Muscle layer of duodenum (tissue), 2 donors: Measurements from ENCODE around the gene TARBP1.
A peak's percentile ranks its signal among the peaks of the same experiment; 100 is the strongest.
"Not testable (repeated sequence)": the region's sequence is repeated elsewhere in the genome, so short reads cannot be mapped to it uniquely, and the experiment has no call there.

ENCODE experiments used
- H3K27ac ChIP-seq: one replicate; pipeline ENCODE4 v1.7.0; 2013; ENCODE audit warnings: mild to moderate bottlenecking, low read length
- H3K27me3 ChIP-seq: one replicate; pipeline ENCODE4 v1.7.0; 2013; ENCODE audit warnings: low read depth, mild to moderate bottlenecking, control low read depth, low read length
- H3K36me3 ChIP-seq, 2 donors: one replicate each; pipeline ENCODE4 v1.7.0; 2013; ENCODE audit warnings: low read length in 2 of 2, control low read depth in 1 of 2, mild to moderate bottlenecking in 1 of 2; ENCODE audit not compliant: insufficient read depth in 2 of 2, control insufficient read depth in 1 of 2
- H3K4me1 ChIP-seq, 2 donors: one replicate each; pipeline ENCODE4 v1.7.0; 2013; ENCODE audit warnings: low read length in 2 of 2, mild to moderate bottlenecking in 2 of 2, control low read depth in 1 of 2, moderate library complexity in 1 of 2; ENCODE audit not compliant: insufficient read depth in 2 of 2, control insufficient read depth in 1 of 2
- H3K4me3 ChIP-seq, 2 donors: one replicate each; pipeline ENCODE4 v1.7.0; 2013; ENCODE audit warnings: low read length in 2 of 2, low read depth in 1 of 2, mild to moderate bottlenecking in 1 of 2
- H3K9me3 ChIP-seq, 2 donors: one replicate each; pipeline ENCODE4 v1.7.0; 2013; ENCODE audit warnings: low read length in 2 of 2, control low read depth in 1 of 2, mild to moderate bottlenecking in 1 of 2; ENCODE audit not compliant: control insufficient read depth in 1 of 2
- donor health status: healthy.

Gene TARBP1

GRCh38 chr1:234399515-234399914 lies 79.5 kb downstream of the TARBP1 start:
- not testable (repeated sequence) for H3K9me3 ChIP-seq, H3K27me3 ChIP-seq, H3K27ac ChIP-seq, H3K4me1 ChIP-seq, H3K4me3 ChIP-seq, H3K36me3 ChIP-seq

- no peak overlapping the region for H3K27ac ChIP-seq
Measured at GRCh38 chr1:234398849-234399381, 80.1 kb downstream of the TARBP1 start.

GRCh38 chr1:234397732-234398131 lies 81.2 kb downstream of the TARBP1 start:
- Histone ChIP-seq H3K9me3 (no peaks in the 10 kb centered on the region), H3K27me3 (no peaks in the 10 kb centered on the region), H3K4me1 (peaks cover 4% of the 10 kb centered on the region in 2 donors), H3K4me3 (no peak overlapping the region), H3K27ac (no peak overlapping the region), H3K36me3 (peaks cover 4 to 5% of the 10 kb centered on the region in 2 donors)

More at GRCh38 chr1:234398849-234399381, 80.1 kb downstream of the TARBP1 start:
- Histone ChIP-seq H3K9me3 (no peaks in the 10 kb centered on the region), H3K36me3 (peaks cover 4 to 5% of the 10 kb centered on the region in 2 donors), H3K4me1 (peaks cover 4% of the 10 kb centered on the region in 2 donors), H3K4me3 (peak overlapping the region in 1 of 2 donors; percentile 30), H3K27me3 (no peaks in the 10 kb centered on the region)

- H3K4me3 ChIP-seq: no peak overlapping the region
- no peak overlapping the region for H3K27ac ChIP-seq
- H3K9me3 ChIP-seq: no peaks in the 10 kb centered on the region
- H3K4me1 ChIP-seq: peaks cover 4% of the 10 kb centered on the region in 2 donors
- H3K36me3 ChIP-seq: peaks cover 7 to 10% of the 10 kb centered on the region in 2 donors
- no peaks in the 10 kb centered on the region for H3K27me3 ChIP-seq
Measured at GRCh38 chr1:234396871-234397270, 82.1 kb downstream of the TARBP1 start.

GRCh38 chr1:234396092-234396491 lies 82.9 kb downstream of the TARBP1 start:
- Histone ChIP-seq H3K4me3 (no peak overlapping the region), H3K27ac (no peak overlapping the region), H3K36me3 (peaks cover 11 to 16% of the 10 kb centered on the region in 2 donors), H3K9me3 (no peaks in the 10 kb centered on the region), H3K4me1 (peaks cover 2 to 4% of the 10 kb centered on the region in 2 donors), H3K27me3 (no peaks in the 10 kb centered on the region)

GRCh38 chr1:234395297-234395696 lies 83.7 kb downstream of the TARBP1 start:
- Histone ChIP-seq H3K27me3 (no peaks in the 10 kb centered on the region), H3K4me3 (no peak overlapping the region), H3K4me1 (peaks cover 0 to 4% of the 10 kb centered on the region in 2 donors), H3K9me3 (no peaks in the 10 kb centered on the region), H3K36me3 (peaks cover 14 to 20% of the 10 kb centered on the region in 2 donors), H3K27ac (no peak overlapping the region)

GRCh38 chr1:234393190-234393589 lies 85.8 kb downstream of the TARBP1 start:
- peaks cover 0 to 4% of the 10 kb centered on the region in 2 donors for H3K4me1 ChIP-seq
- no peaks in the 10 kb centered on the region for H3K27me3 ChIP-seq
- H3K4me3 ChIP-seq: no peak overlapping the region
- H3K9me3 ChIP-seq: no peaks in the 10 kb centered on the region
- H3K27ac ChIP-seq: no peak overlapping the region
- H3K36me3 ChIP-seq: peaks cover 14 to 20% of the 10 kb centered on the region in 2 donors

- peaks cover 15 to 29% of the 10 kb centered on the region in 2 donors for H3K36me3 ChIP-seq
- no peak overlapping the region for H3K27ac ChIP-seq
- H3K9me3 ChIP-seq: no peaks in the 10 kb centered on the region
- H3K4me3 ChIP-seq: no peak overlapping the region
- no peaks in the 10 kb centered on the region for H3K4me1 ChIP-seq
- H3K27me3 ChIP-seq: no peaks in the 10 kb centered on the region
Measured at GRCh38 chr1:234388094-234388493, 90.9 kb downstream of the TARBP1 start.

- H3K4me3 ChIP-seq: no peak overlapping the region
- no peaks in the 10 kb centered on the region for H3K27me3 ChIP-seq
- no peaks in the 10 kb centered on the region for H3K9me3 ChIP-seq
- H3K36me3 ChIP-seq: peaks cover 8 to 18% of the 10 kb centered on the region in 2 donors
- H3K4me1 ChIP-seq: no peaks in the 10 kb centered on the region
- no peak overlapping the region for H3K27ac ChIP-seq
Measured at GRCh38 chr1:234386122-234386521, 92.9 kb downstream of the TARBP1 start.

GRCh38 chr1:234381699-234382555 lies 97.1 kb downstream of the TARBP1 start:
- no peaks in the 10 kb centered on the region for H3K4me1 ChIP-seq
- H3K4me3 ChIP-seq: no peak overlapping the region
- H3K27me3 ChIP-seq: no peaks in the 10 kb centered on the region
- H3K27ac ChIP-seq: no peak overlapping the region
- no peaks in the 10 kb centered on the region for H3K9me3 ChIP-seq
- peaks cover 14 to 35% of the 10 kb centered on the region in 2 donors for H3K36me3 ChIP-seq

GRCh38 chr1:234379591-234380109 lies 99.3 kb downstream of the TARBP1 start:
- peaks cover 24 to 42% of the 10 kb centered on the region in 2 donors for H3K36me3 ChIP-seq
- not testable (repeated sequence) for H3K27me3 ChIP-seq, H3K27ac ChIP-seq, H3K4me3 ChIP-seq, H3K9me3 ChIP-seq, H3K4me1 ChIP-seq
